IMR-90 (cell line): Measurements from ENCODE around the gene GGT6. TPM values are rescaled to one million over a fixed set of nuclear protein-coding genes. Genes with fewer than 3 reads are reported as not detected.

ENCODE experiments used
- ATAC-seq: fragments of 200-7000 bp; cut with Tn5 transposase; 2 replicates; pipeline ENCODE4 v1.9.1; 2020; ENCODE audit warnings: low read depth, mild to moderate bottlenecking, moderate library complexity
- BruUV-seq: library from RNA; stranded (reverse); fragments of 400-500 nt; replicated peaks from 2 replicates; lab custom pipeline; 2021; lab: Mats Ljungman, UMichigan
- CTCF ChIA-PET: fragments of 300-600 bp; formaldehyde crosslinking; extraction: SDS; loops from one replicate; lab custom pipeline; 2021; ENCODE audit warnings: antibody characterized with exemption; lab: Yijun Ruan, JAX
- POLR2A ChIA-PET: fragments of 300-600 bp; sonication (Branson Sonifier 250); formaldehyde crosslinking; loops from one replicate; lab custom pipeline; 2022; ENCODE audit warnings: antibody characterized with exemption; ENCODE audit not compliant: unreplicated experiment; lab: Charles Lee
- DNase-seq: peaks from one replicate; pipeline ENCODE4 v3.0.0; 2013
- H2AFZ ChIP-seq: replicated peaks from 2 replicates; pipeline ENCODE3; 2013; ENCODE audit warnings: low read length, mild to moderate bottlenecking; ENCODE audit not compliant: poor library complexity
- H2AK5ac ChIP-seq: 2 replicates; pipeline ENCODE4 v1.6.1; 2013; ENCODE audit warnings: low read depth, low read length, inconsistent platforms
- H2AK9ac ChIP-seq: replicated peaks from 2 replicates; pipeline ENCODE3; 2013; ENCODE audit warnings: mild to moderate bottlenecking, low read depth, low read length, moderate library complexity; ENCODE audit not compliant: poor library complexity
- H2BK120ac ChIP-seq: 2 replicates; pipeline ENCODE4 v1.6.1; 2013; ENCODE audit warnings: low read depth, low read length, inconsistent platforms
- H2BK15ac ChIP-seq: 3 replicates; pipeline ENCODE4 v1.6.1; 2013; ENCODE audit warnings: low read depth, low read length, inconsistent platforms
- H2BK20ac ChIP-seq: 2 replicates; pipeline ENCODE4 v1.6.1; 2013; ENCODE audit warnings: low read depth, mild to moderate bottlenecking, inconsistent platforms, low read length, moderate library complexity
- H2BK5ac ChIP-seq: 2 replicates; pipeline ENCODE4 v1.6.1; 2013; ENCODE audit warnings: mild to moderate bottlenecking, low read depth, low read length, inconsistent platforms; ENCODE audit not compliant: poor library complexity, severe bottlenecking
- H3K14ac ChIP-seq: replicated peaks from 2 replicates; pipeline ENCODE4 v1.6.1; 2013; ENCODE audit warnings: low read depth, low read length, inconsistent platforms
- H3K18ac ChIP-seq: 2 replicates; pipeline ENCODE4 v1.6.1; 2013; ENCODE audit warnings: low read depth, low read length, control low read depth
- H3K23ac ChIP-seq: 2 replicates; pipeline ENCODE4 v1.6.1; 2013; ENCODE audit warnings: low read depth, low read length, inconsistent platforms
- H3K27ac ChIP-seq: 2 replicates; pipeline ENCODE4 v1.5.1; 2013; ENCODE audit warnings: mild to moderate bottlenecking, control low read depth, low read length; ENCODE audit not compliant: insufficient read depth
- H3K27me3 ChIP-seq: 2 replicates; pipeline ENCODE4 v1.6.1; 2013; ENCODE audit warnings: low read length; ENCODE audit not compliant: control insufficient read depth, insufficient read depth
- H3K36me3 ChIP-seq: 2 replicates; pipeline ENCODE4 v1.6.1; 2013; ENCODE audit warnings: low read length, mixed read lengths; ENCODE audit not compliant: control insufficient read depth, insufficient read depth
- H3K4ac ChIP-seq: 2 replicates; pipeline ENCODE4 v1.6.1; 2013; ENCODE audit warnings: low read depth, low read length, inconsistent platforms
- H3K4me1 ChIP-seq: 2 replicates; pipeline ENCODE4 v1.6.1; 2013; ENCODE audit warnings: low read length, mixed read lengths; ENCODE audit not compliant: control insufficient read depth, insufficient read depth
- H3K4me2 ChIP-seq: 2 replicates; pipeline ENCODE4 v1.6.1; 2013; ENCODE audit warnings: low read depth, mild to moderate bottlenecking, control low read depth, low read length, moderate library complexity
- H3K4me3 ChIP-seq: 2 replicates; pipeline ENCODE4 v1.5.1; 2013; ENCODE audit warnings: low read depth, mild to moderate bottlenecking, control low read depth, low read length, moderate library complexity; ENCODE audit not compliant: insufficient read depth
- H3K56ac ChIP-seq: 2 replicates; pipeline ENCODE4 v1.6.1; 2013; ENCODE audit warnings: low read length, inconsistent platforms; ENCODE audit not compliant: insufficient read depth; ENCODE audit errors: extremely low read depth
- H3K79me1 ChIP-seq, 2 experiments: 2 replicates each; pipeline ENCODE4 v1.6.1; 2013; ENCODE audit warnings: low read length in 2 of 2, inconsistent platforms in 1 of 2, low read depth in 1 of 2
- H3K9ac ChIP-seq: 2 replicates; pipeline ENCODE4 v1.6.1; 2013; ENCODE audit warnings: low read depth, low read length, control low read depth
- H3K9me1 ChIP-seq: 2 replicates; pipeline ENCODE4 v1.6.1; 2013; ENCODE audit warnings: low read length, inconsistent platforms; ENCODE audit not compliant: insufficient read depth
- H3K9me3 ChIP-seq: 2 replicates; pipeline ENCODE4 v1.6.1; 2013; ENCODE audit warnings: low read length; ENCODE audit not compliant: control insufficient read depth, insufficient read depth
- H4K20me1 ChIP-seq: 2 replicates; pipeline ENCODE4 v1.6.1; 2013; ENCODE audit warnings: low read length, inconsistent platforms; ENCODE audit not compliant: insufficient read depth
- H4K5ac ChIP-seq: 2 replicates; pipeline ENCODE4 v1.6.1; 2013; ENCODE audit warnings: mild to moderate bottlenecking, low read depth, low read length, control low read depth
- H4K8ac ChIP-seq, 2 experiments: 2 replicates each; pipeline ENCODE4 v1.6.1; 2013; ENCODE audit warnings: low read depth in 2 of 2, low read length in 2 of 2, control low read depth in 1 of 2, inconsistent platforms in 1 of 2
- H4K91ac ChIP-seq: 2 replicates; pipeline ENCODE4 v1.6.1; 2013; ENCODE audit warnings: low read depth, low read length, inconsistent platforms; ENCODE audit not compliant: insufficient read depth
- POLR2A ChIP-seq: IDR thresholded peaks from 2 replicates; pipeline ENCODE4 v1.6.1; 2012; ENCODE audit warnings: mild to moderate bottlenecking, low read depth, low read length
- RCOR1 ChIP-seq: IDR thresholded peaks from 2 replicates; pipeline ENCODE4 v1.6.1; 2012; ENCODE audit warnings: mild to moderate bottlenecking, low read length, improper control_type of control experiment; ENCODE audit not compliant: insufficient replicate concordance
- RFX5 ChIP-seq: IDR thresholded peaks from 2 replicates; pipeline ENCODE4 v1.8.0; 2012; ENCODE audit warnings: low read depth, mild to moderate bottlenecking, low read length, moderate library complexity
- SMC3 ChIP-seq: fragments of 150-350 bp; IDR thresholded peaks from 2 replicates; pipeline ENCODE4 v1.6.1; 2016; ENCODE audit warnings: low read depth, mild to moderate bottlenecking, antibody characterized with exemption, low read length, moderate library complexity
- USF2 ChIP-seq: fragments of 150-350 bp; IDR thresholded peaks from 2 replicates; pipeline ENCODE4 v1.6.1; 2017; ENCODE audit warnings: mild to moderate bottlenecking, antibody characterized with exemption, low read length, low read depth
- WGBS, 2 experiments: methylation state at CpG; one replicate each; pipeline versions ENCODE4 v1.1.5 to v1.1.7; 2013; ENCODE audit warnings: missing lambda C conversion rate in 2 of 2; ENCODE audit not compliant: insufficient read length in 1 of 2; ENCODE audit errors: extremely low coverage in 2 of 2; 5-methylcytosine and 5-hydroxymethylcytosine counted together
- dilution Hi-C: fragments of 300-500 bp; cut with HindIII; formaldehyde crosslinking; loops from one replicate; pipeline ENCODE4 v1.14.3; 2018; ENCODE audit warnings: low sequenced_read_pairs; ENCODE audit not compliant: unreplicated experiment
- in situ Hi-C: fragments of 300-500 bp; cut with MboI; formaldehyde crosslinking; loops from 3 replicates; pipeline ENCODE4 v1.14.3; 2019; ENCODE audit warnings: low sequenced_read_pairs, inconsistent platforms, mixed read lengths
- intact Hi-C: fragments of 100-400 bp; cut with micrococcal nuclease; formaldehyde crosslinking; loops from 2 replicates; pipeline ENCODE4 v1.10.0; 2022
- polyA plus RNA-seq, 3 experiments: library from polyadenylated mRNA; depleted of rRNA; stranded (reverse); fragments of >200 nt; gene quantifications; 2 replicates each; pipeline ENCODE4 v1.2.3, GENCODE V29; 2012; ENCODE audit warnings: low replicate concordance in 1 of 3
- total RNA-seq: library from RNA; depleted of rRNA; stranded (reverse); fragments of >200 nt; gene quantifications from 2 replicates; pipeline ENCODE4 v1.2.3, GENCODE V29; 2012

The GGT6 gene
- total and polyA plus RNA-seq, 2 of the 4 experiments (the other 2 are of a cell fraction): not detected

- H2AFZ ChIP-seq: no peak overlapping the region
- no peak overlapping the region for H3K56ac ChIP-seq
- no peak overlapping the region for H3K4ac ChIP-seq
- H3K18ac ChIP-seq: no peak overlapping the region
- intact Hi-C loops: no loop called here
- H3K4me1 ChIP-seq: peaks cover 6% of the 10 kb centered on the region
- 82% methylated on average over 5 of the region's 10 CpGs; no CpG with 5 or more reads in 1 of the 2 experiments for WGBS, 2 experiments
- H3K14ac ChIP-seq: no peak overlapping the region
- H2AK5ac ChIP-seq: no peak overlapping the region
- BruUV-seq: no TSS peak
- no peak overlapping the region for H2BK120ac ChIP-seq
- H3K9me3 ChIP-seq: peaks cover 2% of the 10 kb centered on the region; the same call in 1 of the 2 replicates
- H3K23ac ChIP-seq: no peak overlapping the region
- no peaks in the 10 kb centered on the region for H3K79me1 ChIP-seq
- TF ChIP-seq POLR2A (no peak), RFX5 (no peak), SMC3 (no peak), USF2 (no peak), RCOR1 (no peak)
- H3K36me3 ChIP-seq: no peaks in the 10 kb centered on the region
- no peak overlapping the region for H3K9ac ChIP-seq
- no peak overlapping the region for H2BK15ac ChIP-seq
- no peak overlapping the region for H4K8ac ChIP-seq
- in situ Hi-C loops: no loop called here
- H3K4me3 ChIP-seq: no peak overlapping the region
- no peak overlapping the region for H2BK20ac ChIP-seq
- no peak overlapping the region for H4K91ac ChIP-seq
- CTCF ChIA-PET: no interaction called here
- ATAC-seq (no peak), DNase-seq (no peak)
- POLR2A ChIA-PET: no interaction called here
- H3K9me1 ChIP-seq: 0 out of 2 replicates have a peak, but pooled peaks cover 3% of the 10 kb centered on the region
- H4K5ac ChIP-seq: no peak overlapping the region
- H3K27me3 ChIP-seq: no peaks in the 10 kb centered on the region; the same call in 1 of the 2 replicates
- dilution Hi-C loops: no loop called here
- H2AK9ac ChIP-seq: no peak overlapping the region
- H3K27ac ChIP-seq: no peak overlapping the region
- no peak overlapping the region for H2BK5ac ChIP-seq
- H4K20me1 ChIP-seq: no peaks in the 10 kb centered on the region
- H3K4me2 ChIP-seq: no peak overlapping the region
Measured at GRCh38 chr17:4518901-4519300, 41.5 kb downstream of the GGT6 start.
